Fibroblast of lung (primary cell): Measurements from ENCODE around the gene NEB. TPM values are rescaled to one million over a fixed set of nuclear protein-coding genes. Genes with fewer than 3 reads are reported as not detected.

Source experiments
- DNase-seq, 2 donors: peaks; one replicate each; pipeline versions ENCODE4 v3.0.0 to v3.0.0-alpha.2; 2010; ENCODE audit warnings: low read depth in 2 of 2
- H2AFZ ChIP-seq: 2 replicates; pipeline ENCODE4 v1.5.1; 2012; ENCODE audit warnings: low read length, control low read depth, inconsistent platforms
- H3K27ac ChIP-seq: 2 replicates; pipeline ENCODE4 v1.5.1; 2011; ENCODE audit warnings: low read length, control low read depth; ENCODE audit not compliant: insufficient read depth
- H3K27me3 ChIP-seq: 2 replicates; pipeline ENCODE4 v1.5.1; 2011; ENCODE audit warnings: mild to moderate bottlenecking, low read length; ENCODE audit not compliant: control insufficient read depth, insufficient read depth
- H3K36me3 ChIP-seq: 2 replicates; pipeline ENCODE4 v1.5.1; 2011; ENCODE audit warnings: low read length; ENCODE audit not compliant: control insufficient read depth, insufficient read depth
- H3K4me1 ChIP-seq: 2 replicates; pipeline ENCODE4 v1.5.1; 2011; ENCODE audit warnings: low read length; ENCODE audit not compliant: control insufficient read depth, insufficient read depth; ENCODE audit errors: extremely low read depth
- H3K4me2 ChIP-seq: 2 replicates; pipeline ENCODE4 v1.5.1; 2011; ENCODE audit warnings: low read length, control low read depth; ENCODE audit not compliant: insufficient read depth; ENCODE audit errors: extremely low read depth
- H3K4me3 ChIP-seq, 4 experiments: fragments of 200-600 bp in 1 of 4; sonication (generic) in 1 of 4; replicated peaks in 1 of 4; 2 replicates each; pipeline ENCODE4 v1.5.1; 2011 to 2016; ENCODE audit warnings: low read length in 4 of 4, low read depth in 3 of 4, mild to moderate bottlenecking in 3 of 4, control low read depth in 2 of 4, inconsistent platforms in 1 of 4, mixed read lengths in 1 of 4; ENCODE audit not compliant: insufficient read depth in 1 of 4; ENCODE audit errors: control extremely low read depth in 1 of 4
- H3K79me2 ChIP-seq: 2 replicates; pipeline ENCODE4 v1.5.1; 2012; ENCODE audit warnings: mild to moderate bottlenecking, low read length, inconsistent platforms; ENCODE audit not compliant: control insufficient read depth, insufficient read depth
- H3K9ac ChIP-seq: 2 replicates; pipeline ENCODE4 v1.5.1; 2011; ENCODE audit warnings: mild to moderate bottlenecking, low read length, control low read depth; ENCODE audit not compliant: insufficient read depth
- H3K9me3 ChIP-seq: 2 replicates; pipeline ENCODE4 v1.5.1; 2012; ENCODE audit warnings: low read depth, low read length; ENCODE audit not compliant: control insufficient read depth, insufficient read depth
- H4K20me1 ChIP-seq: 2 replicates; pipeline ENCODE4 v1.5.1; 2011; ENCODE audit warnings: low read length; ENCODE audit not compliant: control insufficient read depth, insufficient read depth; ENCODE audit errors: extremely low read depth
- CTCF ChIP-seq, 2 donors: IDR thresholded peaks in 1 of 2; conservative IDR thresholded peaks in 1 of 2; 1 replicate in 1 of 2; 2 replicates in 1 of 2; pipeline ENCODE4 v1.5.1; 2011 to 2012; ENCODE audit warnings: low read length in 2 of 2, control low read depth in 1 of 2, inconsistent platforms in 1 of 2, low read depth in 1 of 2, mild to moderate bottlenecking in 1 of 2
- EZH2 ChIP-seq: IDR thresholded peaks from 2 replicates; pipeline ENCODE4 v1.5.1; 2012; ENCODE audit warnings: low read length, control low read depth, mild to moderate bottlenecking; ENCODE audit errors: missing control alignments
- polyA plus RNA-seq, 2 donors: library from polyadenylated mRNA; depleted of rRNA in 1 of 2; stranded (reverse) in 1 of 2; unstranded in 1 of 2; fragments of >200 nt; gene quantifications; 2 replicates each; pipeline ENCODE4 v1.2.1, GENCODE V29; 2011 to 2012; ENCODE audit warnings: missing spikeins in 1 of 2
- total RNA-seq: library from RNA; depleted of rRNA; stranded (reverse); fragments of >200 nt; gene quantifications from 2 replicates; pipeline ENCODE4 v1.2.1, GENCODE V29; 2014

Gene NEB
- total and polyA plus RNA-seq, 2 donors (not counting 1 experiment from before 2014, with no cell fraction given) = 0.17 to 0.26 TPM

- Histone ChIP-seq H3K4me3 (no peak overlapping the region), H3K27ac (no peak overlapping the region), H2AFZ (no peak overlapping the region), H3K9ac (no peak overlapping the region), H3K79me2 (no peaks in the 10 kb centered on the region), H4K20me1 (no peaks in the 10 kb centered on the region), H3K9me3 (no peaks in the 10 kb centered on the region), H3K36me3 (no peaks in the 10 kb centered on the region), H3K4me2 (no peak overlapping the region), H3K4me1 (no peaks in the 10 kb centered on the region), H3K27me3 (no peaks in the 10 kb centered on the region)
- no peak for TF ChIP-seq EZH2
- no peak for TF ChIP-seq CTCF (conservative IDR thresholded peaks at IDR 0.05 in 1 of 2, IDR thresholded peaks at IDR 0.05 in 1 of 2; ENCODE audit: low read depth in 1 of 2, low read length in 2 of 2)
- DNase-seq = peak in 1 of 2 donors; percentile 3
These were observed 178.2 kb downstream of the NEB start for GRCh38 chr2:151556121-151556520.

- Histone ChIP-seq H3K4me1 (no peaks in the 10 kb centered on the region), H4K20me1 (no peaks in the 10 kb centered on the region), H3K9ac (no peak overlapping the region), H3K4me2 (no peak overlapping the region), H3K27me3 (no peaks in the 10 kb centered on the region), H3K27ac (no peak overlapping the region), H3K79me2 (no peaks in the 10 kb centered on the region), H3K36me3 (no peaks in the 10 kb centered on the region), H3K4me3 (no peak overlapping the region), H2AFZ (no peak overlapping the region), H3K9me3 (no peaks in the 10 kb centered on the region)
- DNase-seq = no peak
- TF ChIP-seq CTCF (conservative IDR thresholded peaks at IDR 0.05 in 1 of 2, IDR thresholded peaks at IDR 0.05 in 1 of 2; ENCODE audit: low read depth in 1 of 2, low read length in 2 of 2) (no peak), EZH2 (no peak)
These were observed 182.0 kb downstream of the NEB start for GRCh38 chr2:151552287-151552686.

GRCh38 chr2:151551556-151551955 is 182.7 kb downstream of the NEB start:
- no peak for TF ChIP-seq EZH2
- TF ChIP-seq CTCF (conservative IDR thresholded peaks at IDR 0.05 in 1 of 2, IDR thresholded peaks at IDR 0.05 in 1 of 2; ENCODE audit: low read depth in 1 of 2, low read length in 2 of 2) = no peak
- Histone ChIP-seq H3K36me3 (no peaks in the 10 kb centered on the region), H4K20me1 (no peaks in the 10 kb centered on the region), H3K4me1 (no peaks in the 10 kb centered on the region), H3K27me3 (no peaks in the 10 kb centered on the region), H3K79me2 (no peaks in the 10 kb centered on the region), H3K9me3 (no peaks in the 10 kb centered on the region), H3K9ac (no peak overlapping the region), H3K27ac (no peak overlapping the region), H3K4me3 (no peak overlapping the region), H2AFZ (no peak overlapping the region), H3K4me2 (no peak overlapping the region)
- DNase-seq = no peak
